K562 (cell line): ENCODE results near the gene LAMB1. TPM values are rescaled to one million over a fixed set of nuclear protein-coding genes. Genes with fewer than 3 reads are reported as not detected.

Experiments
- ATAC-seq: fragments of 200-7000 bp; cut with Tn5 transposase; 3 replicates; pipeline ENCODE4 v1.9.1; 2020; ENCODE audit warnings: moderate library complexity
- BruUV-seq: library from RNA; stranded (reverse); fragments of 400-500 nt; replicated peaks from 2 replicates; lab custom pipeline; 2021; lab: Mats Ljungman, UMichigan
- CTCF ChIA-PET: fragments of 300-600 bp; formaldehyde crosslinking; extraction: SDS; loops from one replicate; lab custom pipeline; 2021; ENCODE audit warnings: low intra/inter-chr PET ratio; lab: Yijun Ruan, JAX
- POLR2A ChIA-PET: fragments of 300-600, 350-650 bp; sonication (Branson Sonifier 250); formaldehyde crosslinking; extraction: SDS; loops from one replicate; lab custom pipeline; 2021; ENCODE audit warnings: antibody characterized with exemption, inconsistent platforms; lab: Yijun Ruan, JAX
- DNase-seq, 4 experiments: peaks; one replicate each; pipeline versions ENCODE4 v3.0.0 to v3.0.0-alpha.2; 2011 to 2018; ENCODE audit warnings: low spot score in 3 of 4, mixed read lengths in 3 of 4; ENCODE audit errors: extremely low read depth in 1 of 4
- FAIRE-seq: peaks from 2 replicates; lab custom pipeline; 2011; peaks lifted over from hg19 to GRCh38; lab: Jason Lieb, UNC
- H2AFZ ChIP-seq: 2 replicates; pipeline ENCODE4 v1.6.0; 2011; ENCODE audit warnings: low read depth, low read length, control low read depth, inconsistent platforms
- H3K27ac ChIP-seq: fragments of 200-600 bp; 3 replicates; pipeline ENCODE4 v1.8.0; 2011; ENCODE audit warnings: low read depth, mild to moderate bottlenecking, control low read depth, inconsistent platforms, low read length, moderate library complexity, mixed read lengths; ENCODE audit errors: extremely low read depth
- H3K27me3 ChIP-seq, 2 experiments: fragments of 300-600 bp in 1 of 2; 2 replicates in 1 of 2; 3 replicates in 1 of 2; pipeline versions ENCODE4 v1.6.0 to v1.8.0; 2011; ENCODE audit warnings: inconsistent platforms in 2 of 2, low read length in 2 of 2, mild to moderate bottlenecking in 1 of 2, mixed read lengths in 1 of 2, moderate library complexity in 1 of 2; ENCODE audit not compliant: control insufficient read depth in 2 of 2, insufficient read depth in 2 of 2
- H3K36me3 ChIP-seq: fragments of 300-600 bp; 3 replicates; pipeline ENCODE4 v1.8.0; 2011; ENCODE audit warnings: mild to moderate bottlenecking, low read length, inconsistent platforms; ENCODE audit not compliant: control insufficient read depth, insufficient read depth
- H3K4me1 ChIP-seq, 2 experiments: fragments of 200-600 bp in 1 of 2; replicated peaks in 1 of 2; 2 replicates in 1 of 2; 3 replicates in 1 of 2; pipeline versions ENCODE4 v1.5.1 to v1.8.0; 2011; ENCODE audit warnings: inconsistent platforms in 2 of 2, low read length in 2 of 2, mild to moderate bottlenecking in 1 of 2, mixed read lengths in 1 of 2, moderate library complexity in 1 of 2; ENCODE audit not compliant: control insufficient read depth in 2 of 2, insufficient read depth in 2 of 2
- H3K4me2 ChIP-seq: 2 replicates; pipeline ENCODE4 v1.6.1; 2011; ENCODE audit warnings: low read length, control low read depth, inconsistent platforms, mixed read lengths; ENCODE audit not compliant: insufficient read depth
- H3K4me3 ChIP-seq: fragments of 200-600 bp; sonication (generic), shearing (Covaris generic); 2 replicates; pipeline ENCODE4 v1.5.1; 2016; ENCODE audit warnings: control low read depth, inconsistent platforms
- H3K79me2 ChIP-seq: fragments of 200-600 bp; 3 replicates; pipeline ENCODE4 v1.8.0; 2011; ENCODE audit warnings: low read length, inconsistent platforms; ENCODE audit not compliant: control insufficient read depth, insufficient read depth
- H3K9ac ChIP-seq, 2 experiments: 2 replicates each; pipeline versions ENCODE4 v1.6.0 to v1.6.1; 2011; ENCODE audit warnings: low read depth in 2 of 2, low read length in 2 of 2, control low read depth in 1 of 2, inconsistent platforms in 1 of 2, mild to moderate bottlenecking in 1 of 2, mixed read lengths in 1 of 2; ENCODE audit not compliant: insufficient read depth in 1 of 2
- H3K9me1 ChIP-seq: one replicate; pipeline ENCODE4 v1.6.0; 2011; ENCODE audit warnings: inconsistent platforms, mild to moderate bottlenecking, low read length, moderate library complexity; ENCODE audit not compliant: control insufficient read depth, insufficient read depth
- H3K9me3 ChIP-seq: replicated peaks from 2 replicates; pipeline ENCODE4 v1.5.1; 2011; ENCODE audit warnings: low read depth, low read length, inconsistent platforms; ENCODE audit not compliant: control insufficient read depth, insufficient read depth
- H4K20me1 ChIP-seq: replicated peaks from 2 replicates; pipeline ENCODE4 v1.6.1; 2011; ENCODE audit warnings: low read length, inconsistent platforms, mixed read lengths; ENCODE audit not compliant: control insufficient read depth, insufficient read depth
- FOXJ3 ChIP-seq: sonication (generic); formaldehyde crosslinking; IDR thresholded peaks from 2 replicates; pipeline ENCODE4 v1.4.0; 2020; ENCODE audit warnings: mild to moderate bottlenecking, missing genetic modification reagents
- HDAC1 ChIP-seq, 2 experiments: fragments of 450-650 bp; IDR thresholded peaks; 2 replicates each; pipeline ENCODE4 v1.6.1; 2016 to 2017; ENCODE audit warnings: inconsistent platforms in 1 of 2, mild to moderate bottlenecking in 1 of 2, moderate library complexity in 1 of 2
- JUN ChIP-seq, 2 experiments: sonication (generic) in 1 of 2; formaldehyde crosslinking in 1 of 2; IDR thresholded peaks; 2 replicates each; pipeline versions ENCODE4 v1.6.1 to v1.8.0; 2012 to 2022; ENCODE audit warnings: borderline replicate concordance in 2 of 2, mild to moderate bottlenecking in 2 of 2, improper control_type of control experiment in 1 of 2, low read depth in 1 of 2, low read length in 1 of 2, missing genetic modification reagents in 1 of 2
- MCM3 ChIP-seq: fragments of 450-650 bp; IDR thresholded peaks from 2 replicates; pipeline ENCODE4 v1.6.1; 2016
- MEF2D ChIP-seq: conservative IDR thresholded peaks from 2 replicates; pipeline ENCODE4 v1.6.1; 2016; ENCODE audit warnings: low read depth, missing genetic modification characterization, missing compliant biosample characterization
- XRCC4 ChIP-seq: IDR thresholded peaks from one replicate; pipeline ENCODE4 v1.6.1; 2011; ENCODE audit not compliant: insufficient read depth, insufficient read length; ENCODE audit errors: extremely low read depth
- ZNF41 ChIP-seq: fragments of 250-450 bp; sonication (Bioruptor Pico); conservative IDR thresholded peaks from 2 replicates; pipeline ENCODE4 v1.4.0; 2020; ENCODE audit warnings: mild to moderate bottlenecking
- WGBS: fragments of 100-300 bp; shearing (Covaris generic); methylation state at CpG from one replicate; pipeline ENCODE4 v1.1.6; 2016; ENCODE audit warnings: low coverage, mixed read lengths; ENCODE audit not compliant: insufficient coverage; ENCODE audit errors: missing lambda C conversion rate; 5-methylcytosine and 5-hydroxymethylcytosine counted together
- in situ Hi-C: fragments of 300-500 bp; cut with MboI; formaldehyde crosslinking; loops from 4 replicates; pipeline ENCODE4 v1.15.0; 2018; ENCODE audit warnings: inconsistent platforms, mixed read lengths
- intact Hi-C: fragments of 100-400 bp; cut with micrococcal nuclease; formaldehyde crosslinking; loops from 2 replicates; pipeline ENCODE4 v1.14.2; 2022
- polyA plus RNA-seq, 8 experiments: library from polyadenylated mRNA; depleted of rRNA in 4 of 8; stranded (reverse) in 5 of 8; unstranded in 3 of 8; fragments of >200 nt; fragmentation: Nextera tagmentation in 2 of 8; fragmentation: Illumina TruSeq in 1 of 8; extraction: Ambion mirVana in 2 of 8; extraction: Trizol in 1 of 8; gene quantifications; 2 replicates each; pipeline versions ENCODE4 v1.2.1 to v1.2.3, GENCODE V29; 2011 to 2014; ENCODE audit warnings: inconsistent platforms in 1 of 8, missing spikeins in 1 of 8
- total RNA-seq, 7 experiments: library from RNA; depleted of rRNA in 6 of 7; stranded (reverse); fragments of >200 nt in 6 of 7; fragmentation: Illumina TruSeq in 2 of 7; extraction: Trizol in 2 of 7; gene quantifications; 2 replicates each; pipeline versions ENCODE4 v1.2.1 to v1.2.3, GENCODE V29; 2011 to 2021; ENCODE audit warnings: low replicate concordance in 1 of 7
- TF ChIP-seq, protein P1 (sequence below): fragments of 450-650 bp; IDR thresholded peaks from 2 replicates; pipeline ENCODE4 v1.6.1; 2017; ENCODE audit warnings: antibody characterized with exemption, mild to moderate bottlenecking

The LAMB1 gene
- total and polyA plus RNA-seq, 9 of the 15 experiments (the other 6 are each of a cell fraction or from before 2014, with no cell fraction given): 6.0 to 17.7 (median 12.3) TPM

DNA sequence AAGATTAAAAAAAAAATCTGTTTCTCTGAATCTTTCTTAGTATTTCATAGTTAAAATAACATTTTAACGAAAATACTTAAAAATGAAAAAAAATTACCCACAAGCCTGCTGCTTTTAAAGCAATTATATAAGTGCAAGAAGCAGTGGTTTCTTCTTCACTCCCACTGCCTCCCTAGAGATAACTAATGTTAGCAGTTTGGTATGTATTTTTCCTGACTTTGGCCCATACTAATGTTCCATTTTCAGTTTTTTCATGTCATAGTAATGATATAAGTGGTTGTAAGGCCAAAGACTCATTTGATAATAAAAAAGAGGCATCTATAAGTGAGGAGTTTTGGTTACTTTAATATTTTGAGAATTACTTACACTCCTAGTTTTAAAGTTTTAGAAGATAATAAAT is 24.3 kb upstream of the LAMB1 start:
- ChIA-PET CTCF (interaction anchor here (0.5 kb wide), 1 partner anchor 58 kb away, joined by 3 read pairs; no protein-coding TSS in a partner anchor), POLR2A (interaction anchor here (0.6 kb wide), 2 partner anchors 46 to 52 kb away, joined by 3 read pairs; no protein-coding TSS in a partner anchor)
- H4K20me1 ChIP-seq: no peaks in the 10 kb centered on the region
- H3K27me3 ChIP-seq: no peaks in the 10 kb centered on the region
- H3K79me2 ChIP-seq: no peaks in the 10 kb centered on the region
- no peaks in the 10 kb centered on the region; a peak in 4 of 5 replicates for H3K4me1 ChIP-seq
- no peak overlapping the region for H3K4me2 ChIP-seq
- TF ChIP-seq ZNF41 (CRISPR knock-in tag) (no peak), XRCC4 (no peak), MCM3 (no peak), HDAC1 (IDR thresholded peaks at IDR 0.05) (no peak), FOXJ3 (CRISPR knock-in tag) (no peak), MEF2D (no peak), JUN (IDR thresholded peaks at IDR 0.05; ENCODE audit: borderline replicate concordance, low read depth, low read length) (no peak), JUN (CRISPR knock-in tag; IDR thresholded peaks at IDR 0.05; ENCODE audit: borderline replicate concordance) (no peak)
- TF ChIP-seq, protein P1, sequence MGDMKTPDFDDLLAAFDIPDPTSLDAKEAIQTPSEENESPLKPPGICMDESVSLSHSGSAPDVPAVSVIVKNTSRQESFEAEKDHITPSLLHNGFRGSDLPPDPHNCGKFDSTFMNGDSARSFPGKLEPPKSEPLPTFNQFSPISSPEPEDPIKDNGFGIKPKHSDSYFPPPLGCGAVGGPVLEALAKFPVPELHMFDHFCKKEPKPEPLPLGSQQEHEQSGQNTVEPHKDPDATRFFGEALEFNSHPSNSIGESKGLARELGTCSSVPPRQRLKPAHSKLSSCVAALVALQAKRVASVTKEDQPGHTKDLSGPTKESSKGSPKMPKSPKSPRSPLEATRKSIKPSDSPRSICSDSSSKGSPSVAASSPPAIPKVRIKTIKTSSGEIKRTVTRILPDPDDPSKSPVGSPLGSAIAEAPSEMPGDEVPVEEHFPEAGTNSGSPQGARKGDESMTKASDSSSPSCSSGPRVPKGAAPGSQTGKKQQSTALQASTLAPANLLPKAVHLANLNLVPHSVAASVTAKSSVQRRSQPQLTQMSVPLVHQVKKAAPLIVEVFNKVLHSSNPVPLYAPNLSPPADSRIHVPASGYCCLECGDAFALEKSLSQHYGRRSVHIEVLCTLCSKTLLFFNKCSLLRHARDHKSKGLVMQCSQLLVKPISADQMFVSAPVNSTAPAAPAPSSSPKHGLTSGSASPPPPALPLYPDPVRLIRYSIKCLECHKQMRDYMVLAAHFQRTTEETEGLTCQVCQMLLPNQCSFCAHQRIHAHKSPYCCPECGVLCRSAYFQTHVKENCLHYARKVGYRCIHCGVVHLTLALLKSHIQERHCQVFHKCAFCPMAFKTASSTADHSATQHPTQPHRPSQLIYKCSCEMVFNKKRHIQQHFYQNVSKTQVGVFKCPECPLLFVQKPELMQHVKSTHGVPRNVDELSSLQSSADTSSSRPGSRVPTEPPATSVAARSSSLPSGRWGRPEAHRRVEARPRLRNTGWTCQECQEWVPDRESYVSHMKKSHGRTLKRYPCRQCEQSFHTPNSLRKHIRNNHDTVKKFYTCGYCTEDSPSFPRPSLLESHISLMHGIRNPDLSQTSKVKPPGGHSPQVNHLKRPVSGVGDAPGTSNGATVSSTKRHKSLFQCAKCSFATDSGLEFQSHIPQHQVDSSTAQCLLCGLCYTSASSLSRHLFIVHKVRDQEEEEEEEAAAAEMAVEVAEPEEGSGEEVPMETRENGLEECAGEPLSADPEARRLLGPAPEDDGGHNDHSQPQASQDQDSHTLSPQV: no peak
- intact Hi-C loops: no loop called here
- 6% methylated on average over 1 of the region's 1 CpG for WGBS
- H2AFZ ChIP-seq: no peak overlapping the region
- in situ Hi-C loops: no loop called here
- H3K27ac ChIP-seq: no peak overlapping the region
- DNase-seq (no peak), FAIRE-seq (no peak), ATAC-seq (no peak)
- H3K9me1 ChIP-seq: no peaks in the 10 kb centered on the region
- no TSS peak for BruUV-seq
- no peaks in the 10 kb centered on the region for H3K36me3 ChIP-seq
- H3K4me3 ChIP-seq: no peak overlapping the region
- no peak overlapping the region for H3K9ac ChIP-seq
- no peaks in the 10 kb centered on the region for H3K9me3 ChIP-seq
